Measurements from ENCODE around the gene MTHFS.
"Not testable (repeated sequence)": the region's sequence is repeated elsewhere in the genome, so short reads cannot be mapped to it uniquely, and the experiment has no call there.

The MTHFS gene

DNA sequence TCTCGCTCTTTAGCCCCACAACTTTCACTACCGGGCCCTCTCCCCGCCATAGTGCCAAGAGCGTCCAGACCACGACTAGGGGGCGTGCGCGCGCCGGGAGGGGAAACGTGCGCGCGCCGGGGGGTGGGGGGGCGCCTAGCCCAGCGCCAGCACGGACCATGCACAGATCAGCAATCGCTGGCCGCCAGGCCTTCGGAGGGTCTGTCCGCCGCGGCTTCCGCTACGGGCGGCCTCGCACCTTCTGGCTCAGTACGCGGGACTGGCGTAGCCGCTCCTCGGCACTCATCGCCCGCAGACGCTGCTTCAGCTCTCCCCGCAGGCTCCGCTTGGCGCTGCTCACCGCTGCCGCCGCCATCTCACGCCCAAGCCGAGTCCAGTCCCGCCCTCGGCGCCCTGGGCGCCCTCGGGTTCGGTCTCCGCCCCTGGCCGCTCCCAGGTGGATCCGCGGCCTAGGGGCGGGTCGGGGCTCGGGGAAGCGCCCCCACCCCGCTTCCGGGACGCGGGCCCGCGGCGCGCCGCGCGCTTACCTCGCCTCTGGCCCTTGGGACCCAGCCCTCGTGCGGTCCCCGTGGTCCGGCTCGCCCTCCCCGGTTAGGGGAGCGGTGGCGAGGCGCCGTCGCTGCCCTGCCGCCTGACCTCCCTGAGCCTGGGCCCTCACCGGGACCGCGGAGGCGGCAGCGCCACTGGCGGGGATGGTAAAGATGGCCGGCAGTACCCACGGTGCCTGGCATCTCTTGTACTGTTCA is at the start of gene MTHFS:
MTHFS (minus strand) TSS at position 381 of the 746 bp plus-strand sequence; CDS start at position 355, 26 bp downstream.
- DNase-seq (ENCODE audit: low read depth): peak; percentile 57

- no peak for DNase-seq (ENCODE audit: low read depth)
Observed at GRCh38 chr15:79944622-79945021, 47.8 kb upstream of the MTHFS start.

GRCh38 chr15:79943820-79944219 is 47.0 kb upstream of the MTHFS start:
- DNase-seq (ENCODE audit: low read depth): no peak

GRCh38 chr15:79942741-79943481 is 46.1 kb upstream of the MTHFS start:
- no peak for DNase-seq (ENCODE audit: low read depth)

DNA sequence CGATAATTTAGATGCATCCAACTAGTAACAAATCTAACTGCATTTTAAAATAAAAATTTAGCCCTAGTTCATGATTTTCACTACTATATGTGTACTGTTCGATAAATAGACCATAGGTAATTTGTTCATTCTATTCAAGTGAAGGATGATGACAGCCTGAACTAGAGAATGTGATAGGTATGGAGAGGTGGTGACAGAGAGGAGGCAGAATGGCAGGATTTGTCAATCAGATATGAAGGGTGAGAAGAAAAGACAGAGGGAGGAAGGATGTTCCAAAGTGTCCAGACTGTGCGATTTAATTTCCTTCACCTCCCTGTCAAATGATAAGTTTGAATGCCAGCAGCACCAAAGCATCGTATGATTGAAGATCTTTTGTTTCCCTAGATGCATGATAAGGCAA is 42.6 kb upstream of the MTHFS start:
- DNase-seq (ENCODE audit: low read depth): no peak

GRCh38 chr15:79938143-79938542 is 41.3 kb upstream of the MTHFS start:
- DNase-seq (ENCODE audit: low read depth): no peak

DNA sequence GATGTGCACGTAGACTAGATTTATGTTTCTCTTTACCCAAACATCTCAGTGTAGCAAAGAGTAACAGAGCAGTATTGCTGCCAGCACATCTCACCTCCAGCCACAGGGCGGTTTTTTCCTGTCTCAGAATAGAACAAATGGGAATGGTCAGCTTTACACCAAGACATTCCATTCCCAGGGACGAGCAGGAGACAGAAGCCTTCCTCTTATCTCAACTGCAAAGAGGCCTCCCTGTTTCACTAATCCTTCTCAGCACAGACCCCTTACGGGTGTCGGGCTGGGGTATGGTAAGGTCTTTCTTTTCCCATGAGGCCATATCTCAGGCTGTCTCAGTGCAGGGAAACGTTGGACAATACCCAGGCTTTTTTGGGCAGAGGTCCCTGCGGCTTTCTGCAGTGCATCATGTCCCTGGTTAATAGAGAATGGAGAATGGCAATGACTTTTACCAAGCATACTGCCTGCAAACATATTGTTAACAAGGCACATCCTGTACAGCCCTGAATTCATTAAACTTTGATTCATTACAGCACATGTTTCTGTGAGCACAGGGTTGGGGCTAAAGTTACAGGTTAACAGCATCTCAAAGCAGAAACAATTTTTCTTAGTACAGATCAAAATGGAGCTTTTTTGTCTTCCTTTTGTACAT is 38.9 kb upstream of the MTHFS start:
- not testable (repeated sequence) for DNase-seq (ENCODE audit: low read depth)

DNA sequence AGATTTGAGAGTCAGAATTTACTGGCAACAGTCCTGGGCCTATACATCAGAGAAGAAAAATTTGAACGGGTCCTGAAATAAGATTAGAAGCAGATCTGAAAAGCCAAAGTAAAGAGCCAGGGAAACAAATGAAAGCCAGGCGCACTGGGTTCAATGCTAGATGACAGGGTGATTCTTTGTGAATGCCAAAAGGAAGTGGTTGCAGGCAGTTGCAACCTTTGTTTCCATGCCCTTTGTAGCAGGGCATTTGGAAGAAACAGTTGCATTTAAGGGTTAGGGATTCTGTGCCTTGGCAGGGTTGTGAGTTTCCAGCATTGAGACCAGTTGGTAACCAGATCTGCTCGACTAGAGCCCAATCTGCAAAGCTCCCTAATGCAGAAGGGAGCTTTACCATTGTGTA is 36.4 kb upstream of the MTHFS start:
- DNase-seq (ENCODE audit: low read depth): no peak

GRCh38 chr15:79932447-79932846 is 35.6 kb upstream of the MTHFS start:
- no peak for DNase-seq (ENCODE audit: low read depth)

- DNase-seq (ENCODE audit: low read depth): no peak
Observed at GRCh38 chr15:79930516-79930915, 33.7 kb upstream of the MTHFS start.

DNA sequence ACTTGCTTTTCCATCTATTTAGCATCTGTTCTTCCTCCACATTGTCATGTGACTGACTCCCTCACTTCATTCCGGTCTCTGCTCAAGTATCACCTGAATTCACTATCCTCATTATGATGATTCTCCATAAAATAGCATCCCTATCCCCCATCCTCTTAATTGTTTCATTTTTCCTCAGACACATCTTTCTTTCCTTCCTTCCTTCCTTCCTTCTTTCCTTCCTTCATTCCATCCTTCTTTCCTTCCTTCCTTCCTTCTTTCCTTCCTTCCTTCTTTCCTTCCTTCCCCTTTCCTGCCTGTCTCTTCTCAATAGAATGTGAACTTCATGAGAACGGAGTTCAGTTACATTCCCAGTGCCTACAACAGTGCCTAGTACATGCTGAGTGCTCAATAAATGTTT is 32.6 kb upstream of the MTHFS start:
- DNase-seq (ENCODE audit: low read depth): no peak

DNA sequence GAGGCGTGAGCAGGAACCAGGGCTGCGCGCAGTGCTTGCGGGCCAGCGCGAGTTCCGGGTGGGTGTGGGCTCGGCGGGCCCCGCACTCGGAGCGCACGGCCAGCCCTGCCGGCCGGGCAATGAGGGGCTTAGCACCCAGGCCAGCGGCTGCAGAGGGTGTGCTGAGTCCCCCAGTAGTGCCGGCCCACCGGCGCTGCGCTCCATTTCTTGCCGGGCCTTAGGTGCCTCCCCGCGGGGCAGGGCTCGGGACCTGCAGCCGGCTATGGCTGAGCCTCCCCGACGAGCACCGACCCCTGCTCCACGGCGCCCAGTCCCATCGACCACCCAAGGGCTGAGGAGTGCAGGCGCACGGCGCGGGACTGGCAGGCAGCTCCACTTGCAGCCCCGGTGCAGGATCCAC is 29.3 kb upstream of the MTHFS start:
- not testable (repeated sequence) for DNase-seq (ENCODE audit: low read depth)

DNA sequence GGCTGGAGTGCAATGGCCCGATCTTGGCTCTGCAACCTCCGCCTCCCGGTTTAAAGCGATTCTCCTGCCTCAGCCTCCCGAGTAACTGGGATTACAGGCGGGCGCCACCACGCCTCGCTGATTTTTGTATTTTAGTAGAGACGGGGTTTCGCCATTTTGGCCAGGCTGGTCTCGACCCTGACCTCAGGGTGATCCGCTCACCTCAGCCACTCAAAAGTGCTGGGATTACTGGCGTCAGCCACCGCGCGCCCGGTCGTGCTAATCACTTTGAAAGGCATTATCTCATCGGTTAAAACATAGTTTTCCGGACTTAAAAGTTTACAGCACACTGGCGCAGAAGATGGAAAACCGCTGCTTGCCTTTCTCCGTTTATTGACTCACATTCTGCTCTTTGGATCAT is 27.6 kb upstream of the MTHFS start:
- no peak for DNase-seq (ENCODE audit: low read depth)

- peak; percentile 98 for DNase-seq (ENCODE audit: low read depth)
Observed at GRCh38 chr15:79923515-79924169, 26.8 kb upstream of the MTHFS start.

DNA sequence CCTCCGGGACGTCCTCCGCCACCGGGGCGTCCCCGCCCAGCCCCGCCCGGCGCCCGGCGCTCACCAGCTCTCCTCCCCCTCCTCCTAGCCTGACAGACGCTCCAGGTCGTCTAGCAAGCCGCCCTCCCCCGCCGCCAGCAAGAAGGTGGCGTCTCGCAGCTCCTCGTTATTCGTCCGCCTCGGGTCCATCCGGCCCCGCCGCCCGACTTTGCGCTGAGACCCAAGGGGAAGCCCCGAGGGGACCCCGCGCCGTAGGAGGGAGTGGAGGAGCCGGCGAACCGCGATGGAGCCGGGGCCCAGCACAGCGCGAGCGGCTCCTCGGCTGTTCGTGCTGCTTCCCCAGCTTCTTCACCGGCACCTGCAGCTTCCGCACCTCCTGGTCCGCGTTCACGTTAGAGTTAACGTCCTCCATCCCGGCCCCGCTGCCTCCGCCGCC is 26.3 kb upstream of the MTHFS start:
- DNase-seq (ENCODE audit: low read depth): peak; percentile 66

GRCh38 chr15:79922512-79923078 is 25.8 kb upstream of the MTHFS start:
- no peak for DNase-seq (ENCODE audit: low read depth)

DNA sequence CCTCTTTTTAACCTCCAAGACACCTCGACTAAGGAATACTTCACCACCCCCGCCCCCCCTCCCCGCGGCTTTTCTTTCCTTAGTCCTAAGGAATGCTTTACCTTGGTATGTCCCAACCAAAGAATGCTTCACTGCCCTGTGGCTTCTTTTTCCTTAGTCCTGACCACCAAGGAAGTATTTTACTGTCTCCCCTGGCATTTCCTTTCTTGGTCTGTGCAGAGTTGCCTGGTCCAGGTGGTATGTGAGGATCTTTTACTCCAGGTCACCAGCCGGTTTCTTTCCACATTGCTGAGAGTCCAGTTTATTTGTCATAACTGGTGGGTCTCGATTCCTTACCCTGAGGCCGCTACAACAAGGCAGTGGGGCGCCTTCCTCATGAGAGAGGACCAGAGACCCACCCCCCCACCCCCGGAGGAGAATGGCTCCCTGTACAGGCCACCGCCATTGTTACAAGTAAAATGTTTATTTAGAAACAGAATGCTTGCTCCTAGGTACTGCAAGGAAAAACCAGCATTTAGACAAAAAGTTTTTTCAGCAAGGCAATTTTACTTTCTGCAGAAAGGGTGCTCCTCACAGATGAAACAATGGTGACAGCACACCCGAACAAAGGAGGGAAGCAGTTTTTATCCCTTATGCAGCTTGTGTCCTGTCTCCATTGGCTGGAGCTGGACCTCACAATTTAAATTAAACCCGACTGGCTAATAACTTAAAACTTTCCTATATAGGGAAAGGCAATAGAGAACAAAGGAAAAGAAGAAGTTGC is 23.1 kb upstream of the MTHFS start:
- no peak for DNase-seq (ENCODE audit: low read depth)

DNA sequence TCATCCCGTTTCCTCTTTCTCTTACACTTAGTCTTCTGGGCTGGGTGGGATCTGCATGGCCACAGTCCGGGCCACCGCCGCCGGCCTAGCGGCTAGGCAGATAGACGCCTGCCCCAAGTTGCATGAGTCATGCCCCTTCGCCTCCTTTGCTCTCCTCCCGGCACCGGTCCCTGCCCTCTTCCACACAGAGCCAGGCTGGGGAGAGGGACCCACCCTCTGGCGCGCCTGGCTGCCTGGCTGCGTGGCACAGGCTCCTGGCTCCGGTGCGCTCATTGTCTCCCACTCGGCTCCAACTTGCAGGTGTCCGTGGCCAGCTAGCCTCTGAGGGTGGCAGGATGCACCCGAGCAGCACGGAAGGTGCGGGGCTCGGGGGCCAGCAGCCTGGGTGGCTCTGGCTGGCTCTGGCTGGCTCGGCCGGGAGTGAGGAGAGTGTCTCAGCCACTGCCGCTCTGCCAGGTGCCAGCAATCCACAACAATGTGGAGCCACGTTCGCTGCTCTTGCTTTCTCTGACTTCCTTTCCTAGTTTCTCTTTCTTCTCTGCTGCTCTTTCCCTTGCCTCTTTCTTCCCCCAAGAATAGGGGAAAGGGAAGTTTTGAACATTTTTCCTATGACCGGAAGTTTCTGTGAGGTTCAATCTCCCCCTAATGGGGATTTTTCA is 22.4 kb upstream of the MTHFS start:
- DNase-seq (ENCODE audit: low read depth): no peak

- no peak for DNase-seq (ENCODE audit: low read depth)
Observed at GRCh38 chr15:79918278-79918677, 21.5 kb upstream of the MTHFS start.

DNA sequence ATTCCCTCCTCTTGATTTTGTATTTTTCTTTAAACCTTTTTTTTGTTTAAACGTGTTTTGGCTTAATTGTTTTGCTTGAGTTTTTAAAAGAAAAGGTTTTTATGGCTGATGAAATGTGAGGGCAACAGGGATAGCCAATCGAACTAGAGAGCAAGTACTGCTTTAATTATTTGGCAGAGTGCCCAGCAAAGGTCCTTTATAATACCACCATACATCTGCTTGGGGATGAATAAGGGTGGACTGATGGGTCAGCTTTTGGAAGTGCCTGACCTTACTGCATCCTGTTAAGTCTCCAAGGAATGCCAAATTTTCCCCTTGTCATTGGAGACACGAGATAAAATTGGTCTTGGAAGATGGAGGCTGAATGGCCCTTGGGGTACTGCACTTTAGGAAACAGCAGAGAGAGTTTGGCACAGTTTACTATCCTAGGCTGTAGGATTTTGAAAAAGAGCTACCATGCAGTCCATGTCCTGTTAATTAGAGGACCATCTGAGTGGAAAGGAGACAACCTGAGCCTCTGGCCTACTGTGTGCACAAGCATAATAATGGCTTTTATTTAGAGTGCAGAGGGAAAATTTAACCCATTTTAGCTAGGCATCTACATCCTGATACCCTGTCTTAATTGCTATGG is 19.8 kb upstream of the MTHFS start:
- no peak for DNase-seq (ENCODE audit: low read depth)

Measured in stimulated activated CD8-positive, alpha-beta memory T cell treated with anti-CD3 and anti-CD28 coated beads, Interleukin-4, amount 100 ng/mL, for 24 hours (primary cell).